ENCODE results near the gene PIGM.

Gene PIGM

GRCh38 chr1:160021376-160022074 lies 10.3 kb downstream of the PIGM start:
- no peak for TF ChIP-seq CTCF (conservative IDR thresholded peaks at IDR 0.05; ENCODE audit: low read depth, low read length)
- no peak for DNase-seq (ENCODE audit: low read depth)
- no peak overlapping the region for H3K4me3 ChIP-seq (ENCODE audit: low read length)

- no peak for TF ChIP-seq CTCF (conservative IDR thresholded peaks at IDR 0.05; ENCODE audit: low read depth, low read length)
- no peak for DNase-seq (ENCODE audit: low read depth)
- H3K4me3 ChIP-seq (ENCODE audit: low read length), result no peak overlapping the region
These were observed 11.6 kb downstream of the PIGM start for GRCh38 chr1:160020196-160020595.

- H3K4me3 ChIP-seq (ENCODE audit: low read length), result no peak overlapping the region
- TF ChIP-seq CTCF (conservative IDR thresholded peaks at IDR 0.05; ENCODE audit: low read depth, low read length), result no peak
- no peak for DNase-seq (ENCODE audit: low read depth)
These were observed 12.9 kb downstream of the PIGM start for GRCh38 chr1:160018900-160019299.

GRCh38 chr1:160018347-160018746 lies 13.4 kb downstream of the PIGM start:
- no peak overlapping the region for H3K4me3 ChIP-seq (ENCODE audit: low read length)
- no peak for TF ChIP-seq CTCF (conservative IDR thresholded peaks at IDR 0.05; ENCODE audit: low read depth, low read length)
- no peak for DNase-seq (ENCODE audit: low read depth)

GRCh38 chr1:160017592-160017991 lies 14.2 kb downstream of the PIGM start:
- no peak for TF ChIP-seq CTCF (conservative IDR thresholded peaks at IDR 0.05; ENCODE audit: low read depth, low read length)
- no peak for DNase-seq (ENCODE audit: low read depth)
- no peak overlapping the region for H3K4me3 ChIP-seq (ENCODE audit: low read length)

GRCh38 chr1:160011781-160012180 lies 20.0 kb downstream of the PIGM start:
- no peak for TF ChIP-seq CTCF (conservative IDR thresholded peaks at IDR 0.05; ENCODE audit: low read depth, low read length)
- DNase-seq (ENCODE audit: low read depth), result no peak

GRCh38 chr1:160009801-160010200 lies 22.0 kb downstream of the PIGM start:
- no peak for DNase-seq (ENCODE audit: low read depth)
- no peak overlapping the region for H3K4me3 ChIP-seq (ENCODE audit: low read length)
- TF ChIP-seq CTCF (conservative IDR thresholded peaks at IDR 0.05; ENCODE audit: low read depth, low read length), result no peak

More at GRCh38 chr1:160011781-160012180, 20.0 kb downstream of the PIGM start:
- H3K4me3 ChIP-seq (ENCODE audit: low read length), result no peak overlapping the region

All from retinal pigment epithelial cell (primary cell).